Testis (tissue), 3 donors: Measurements from ENCODE around the gene COL6A2. TPM values are rescaled to one million over a fixed set of nuclear protein-coding genes. Genes with fewer than 3 reads are reported as not detected.

ENCODE experiments used
- polyA plus RNA-seq: library from polyadenylated mRNA; stranded (reverse); fragments of 350-450 nt; fragmentation: Illumina TruSeq; extraction: RNeasy Lipid Tissue Mini Kit (QIAGEN cat#74804); gene quantifications from one replicate; pipeline ENCODE4 v1.2.3, GENCODE V29; 2014; ENCODE audit warnings: low read depth, low replicate concordance; ENCODE audit not compliant: insufficient read depth
- small RNA-seq, 2 donors: library from RNA; depleted of rRNA; stranded (forward); fragments of <200 nt; gene quantifications; one replicate each; pipeline ENCODE3, GENCODE V24; 2016
- total RNA-seq, 2 donors: library from RNA; depleted of rRNA; stranded (reverse); fragments of >200 nt; gene quantifications; one replicate each; pipeline ENCODE4 v1.2.3, GENCODE V29; 2016

COL6A2 gene
- total and polyA plus RNA-seq, 3 donors from 2014 or later = 192 to 362 (median 236) TPM

Small RNAs within 50 kb of the gene (small RNA-seq; reads per million reads assigned to genes)
- gene PSMA6P3 = 0 reads per million in 2 donors

Other genes starting within 250 kb of the COL6A2 start
- 100 to 1,000 TPM; 166 to 178 TPM for gene COL6A1, start 116.3 kb upstream of the COL6A2 start, total RNA-seq
- 197 TPM for gene COL6A1, start 116.3 kb upstream of the COL6A2 start, polyA plus RNA-seq
- gene FTCD, start 57.5 kb downstream of the COL6A2 start, total RNA-seq = 10 to 100 TPM; 50.5 to 63.5 TPM
- 49.2 TPM for gene FTCD, start 57.5 kb downstream of the COL6A2 start, polyA plus RNA-seq
- 10 to 100 TPM; 75.6 to 96.1 TPM for gene SPATC1L, start 86.3 kb downstream of the COL6A2 start, total RNA-seq
- 55.4 TPM for gene SPATC1L, start 86.3 kb downstream of the COL6A2 start, polyA plus RNA-seq
- gene LSS, start 130.7 kb downstream of the COL6A2 start, total RNA-seq = 100 to 1,000 TPM; 126 to 152 TPM
- gene LSS, start 130.7 kb downstream of the COL6A2 start, polyA plus RNA-seq = 35.6 TPM
- gene MCM3AP, start 187.5 kb downstream of the COL6A2 start, total RNA-seq = 100 to 1,000 TPM; 107 to 136 TPM
- gene MCM3AP, start 187.5 kb downstream of the COL6A2 start, polyA plus RNA-seq = 68.3 TPM
- gene YBEY, start 188.2 kb downstream of the COL6A2 start, total RNA-seq = 10 to 100 TPM; 50.7 to 55.0 TPM
- gene YBEY, start 188.2 kb downstream of the COL6A2 start, polyA plus RNA-seq = 141 TPM
- gene C21orf58, start 225.8 kb downstream of the COL6A2 start, total RNA-seq = 10 to 100 TPM; 13.7 to 21.6 TPM
- 13.6 TPM for gene C21orf58, start 225.8 kb downstream of the COL6A2 start, polyA plus RNA-seq
- 100 to 1,000 TPM; 116 to 169 TPM for gene PCNT, start 226.0 kb downstream of the COL6A2 start, total RNA-seq
- 44.7 TPM for gene PCNT, start 226.0 kb downstream of the COL6A2 start, polyA plus RNA-seq